HCT116 (cell line): ENCODE data around the gene EPDR1. TPM values are rescaled to one million over a fixed set of nuclear protein-coding genes. Genes with fewer than 3 reads are reported as not detected.

Experiments
- ATAC-seq: fragments of 200-7000 bp; cut with Tn5 transposase; 2 replicates; pipeline ENCODE4 v1.9.1; 2020; ENCODE audit warnings: mild to moderate bottlenecking, moderate library complexity
- BruUV-seq: library from RNA; stranded (reverse); fragments of 400-500 nt; replicated peaks from 2 replicates; lab custom pipeline; 2021; lab: Mats Ljungman, UMichigan
- CTCF ChIA-PET: fragments of 300-600 bp; sonication (Branson Sonifier 250); formaldehyde crosslinking; loops from one replicate; lab custom pipeline; 2021; ENCODE audit warnings: antibody characterized with exemption; lab: Charles Lee
- POLR2A ChIA-PET: fragments of 300-600, 350-600 bp; sonication (Branson Sonifier 250); formaldehyde crosslinking; loops from one replicate; lab custom pipeline; 2021; ENCODE audit warnings: antibody characterized with exemption; lab: Charles Lee
- RAD21 ChIA-PET, 2 experiments: fragments of 300-600 bp; sonication (Branson Sonifier 250); formaldehyde crosslinking; loops; one replicate each; lab custom pipeline; 2023; ENCODE audit warnings: low total read pairs in 2 of 2; ENCODE audit not compliant: uncharacterized antibody in 2 of 2, unreplicated experiment in 2 of 2, low non-redundant PET in 1 of 2; lab: Charles Lee
- DNase-seq: peaks from one replicate; pipeline ENCODE4 v3.0.0-alpha.2; 2010; ENCODE audit warnings: low read depth, low spot score
- H2AFZ ChIP-seq: fragments of 200-600 bp; shearing (Covaris generic), sonication (generic); 2 replicates; pipeline ENCODE4 v1.6.1; 2017; ENCODE audit warnings: low read depth, mixed run types, mixed read lengths, antibody characterized with exemption, low read length; ENCODE audit not compliant: poor library complexity, severe bottlenecking
- H3K27ac ChIP-seq: 2 replicates; pipeline ENCODE4 v1.5.1; 2012; ENCODE audit warnings: low read depth, low read length
- H3K27me3 ChIP-seq: fragments of 200-600 bp; sonication (generic); 2 replicates; pipeline ENCODE4 v1.6.1; 2016; ENCODE audit warnings: mixed run types, low read length, mixed read lengths; ENCODE audit not compliant: insufficient read depth
- H3K36me3 ChIP-seq, 2 experiments: fragments of 200-500 bp in 1 of 2; fragments of 200-600 bp in 1 of 2; sonication (Bioruptor generic) in 1 of 2; sonication (generic) in 1 of 2; 2 replicates each; pipeline versions ENCODE4 v1.5.1 to v1.6.1; 2014 to 2016; ENCODE audit warnings: low read length in 2 of 2, inconsistent platforms in 1 of 2, mixed read lengths in 1 of 2, mixed run types in 1 of 2; ENCODE audit not compliant: insufficient read depth in 2 of 2, control insufficient read depth in 1 of 2
- H3K4me1 ChIP-seq, 2 experiments: fragments of 200-600 bp in 1 of 2; sonication (generic) in 1 of 2; 2 replicates each; pipeline versions ENCODE4 v1.5.1 to v1.6.1; 2012 to 2017; ENCODE audit warnings: low read length in 2 of 2, inconsistent platforms in 1 of 2, mild to moderate bottlenecking in 1 of 2, mixed read lengths in 1 of 2, mixed run types in 1 of 2, moderate library complexity in 1 of 2; ENCODE audit not compliant: insufficient read depth in 2 of 2, control insufficient read depth in 1 of 2
- H3K4me2 ChIP-seq: fragments of 200-600 bp; sonication (generic); 2 replicates; pipeline ENCODE4 v1.6.1; 2017; ENCODE audit warnings: mixed run types, low read length, mixed read lengths
- H3K4me3 ChIP-seq, 2 experiments: fragments of 200-600 bp in 1 of 2; sonication (generic) in 1 of 2; replicated peaks in 1 of 2; 2 replicates each; pipeline ENCODE4 v1.5.1; 2011 to 2016; ENCODE audit warnings: low read length in 2 of 2, control low read depth in 1 of 2, low read depth in 1 of 2, mild to moderate bottlenecking in 1 of 2, mixed read lengths in 1 of 2, mixed run types in 1 of 2
- H3K79me2 ChIP-seq: fragments of 200-600 bp; sonication (generic); 2 replicates; pipeline ENCODE4 v1.6.1; 2017; ENCODE audit warnings: mild to moderate bottlenecking, mixed run types, low read length, moderate library complexity, mixed read lengths; ENCODE audit not compliant: insufficient read depth
- H3K9ac ChIP-seq: fragments of 200-600 bp; sonication (generic); 2 replicates; pipeline ENCODE4 v1.6.1; 2016; ENCODE audit warnings: low read length, mixed read lengths
- H3K9me2 ChIP-seq: fragments of 200-600 bp; sonication (generic), shearing (Covaris generic); 2 replicates; pipeline ENCODE4 v1.6.1; 2017; ENCODE audit warnings: mixed run types, mild to moderate bottlenecking, moderate library complexity; ENCODE audit not compliant: insufficient read depth
- H3K9me3 ChIP-seq, 2 experiments: fragments of 200-500 bp in 1 of 2; fragments of 200-600 bp in 1 of 2; sonication (Bioruptor generic) in 1 of 2; sonication (generic) in 1 of 2; 2 replicates each; pipeline ENCODE4 v1.6.1; 2014 to 2017; ENCODE audit warnings: low read length in 2 of 2, mixed read lengths in 2 of 2, inconsistent platforms in 1 of 2, low read depth in 1 of 2, mild to moderate bottlenecking in 1 of 2, mixed run types in 1 of 2, moderate library complexity in 1 of 2; ENCODE audit not compliant: control insufficient read depth in 1 of 2, insufficient read depth in 1 of 2
- H4K20me1 ChIP-seq: fragments of 200-600 bp; sonication (generic), shearing (Covaris generic); 2 replicates; pipeline ENCODE4 v1.6.1; 2017; ENCODE audit warnings: mixed run types, mild to moderate bottlenecking, moderate library complexity; ENCODE audit not compliant: insufficient read depth
- ELF1 ChIP-seq: IDR thresholded peaks from 2 replicates; pipeline ENCODE4 v1.6.1; 2012; ENCODE audit warnings: low read depth, borderline replicate concordance
- EZH2phosphoT487 ChIP-seq: fragments of 200-600 bp; IDR thresholded peaks from 2 replicates; pipeline ENCODE4 v1.6.1; 2018; ENCODE audit warnings: antibody characterized with exemption, borderline replicate concordance
- MAX ChIP-seq: IDR thresholded peaks from 2 replicates; pipeline ENCODE4 v1.6.1; 2012
- POLR2A ChIP-seq: IDR thresholded peaks from 2 replicates; pipeline ENCODE4 v1.7.0; 2011; ENCODE audit warnings: borderline replicate concordance; ENCODE audit not compliant: insufficient read depth, insufficient read length; ENCODE audit errors: extremely low read depth
- REST ChIP-seq: IDR thresholded peaks from 2 replicates; pipeline ENCODE4 v1.6.1; 2012; ENCODE audit warnings: low read depth
- SIN3A ChIP-seq: IDR thresholded peaks from 2 replicates; pipeline ENCODE4 v1.6.1; 2012; ENCODE audit warnings: low read depth
- intact Hi-C: fragments of 100-400 bp; cut with micrococcal nuclease; formaldehyde crosslinking; loops from 2 replicates; pipeline ENCODE4 v1.10.0; 2022
- total RNA-seq: library from RNA; stranded (reverse); gene quantifications from one replicate; pipeline ENCODE4 v1.2.1, GENCODE V29; 2021; ENCODE audit not compliant: unreplicated experiment

Gene EPDR1
- total RNA-seq, 1 experiment from 2014 or later: 8.0 TPM

GRCh38 chr7:37899712-37900247 lies 20.7 kb upstream of the EPDR1 start:
- ChIA-PET POLR2A (no interaction called here), CTCF (no interaction called here), RAD21 (no interaction called here)
- ATAC-seq (no peak), DNase-seq (no peak)
- no TSS peak for BruUV-seq
- Histone ChIP-seq H2AFZ (no peak overlapping the region), H3K9ac (no peak overlapping the region), H3K4me2 (no peak overlapping the region), H3K27me3 (0 out of 2 replicates have a peak, but pooled peaks cover 3% of the 10 kb centered on the region), H4K20me1 (no peaks in the 10 kb centered on the region), H3K4me3 (no peak overlapping the region), H3K4me1 (peaks cover 0 to 4% of the 10 kb centered on the region in 2 experiments; a peak in 1 of 4 replicates), H3K36me3 (no peaks in the 10 kb centered on the region), H3K79me2 (no peaks in the 10 kb centered on the region), H3K27ac (no peak overlapping the region), H3K9me3 (no peaks in the 10 kb centered on the region), H3K9me2 (no peaks in the 10 kb centered on the region)
- intact Hi-C loops: loop anchor here (2.0 to 5.0 kb wide), 2 partner anchors 315 to 468 kb away; no protein-coding TSS in a partner anchor
- TF ChIP-seq EZH2phosphoT487 (no peak), REST (no peak), MAX (no peak), ELF1 (no peak), POLR2A (no peak), SIN3A (no peak)
